ENCODE measurements around the gene LAGE3.
A peak's percentile ranks its signal among the peaks of the same experiment; 100 is the strongest.
"Not testable (repeated sequence)": the region's sequence is repeated elsewhere in the genome, so short reads cannot be mapped to it uniquely, and the experiment has no call there.

Gene LAGE3

GRCh38 chrX:154502098-154502497 lies 23.0 kb upstream of the LAGE3 start:
- DNase-seq (ENCODE audit: low read depth): no peak

- not testable (repeated sequence) for DNase-seq (ENCODE audit: low read depth)
These were observed 22.3 kb upstream of the LAGE3 start for GRCh38 chrX:154501423-154501822.

GRCh38 chrX:154496591-154497137 lies 17.6 kb upstream of the LAGE3 start:
- not testable (repeated sequence) for DNase-seq (ENCODE audit: low read depth)

- no peak for DNase-seq (ENCODE audit: low read depth)
These were observed 16.4 kb upstream of the LAGE3 start for GRCh38 chrX:154495472-154495922.

GRCh38 chrX:154494715-154495114 lies 15.6 kb upstream of the LAGE3 start:
- no peak for DNase-seq (ENCODE audit: low read depth)

- DNase-seq (ENCODE audit: low read depth): peak; percentile 93
These were observed 11.5 kb upstream of the LAGE3 start, which contains the start of gene SLC10A3 for GRCh38 chrX:154490414-154491083. TSS of gene SLC10A3 (minus strand) at chrX:154490629. CDS start at chrX:154488940, 1,689 bp downstream.

- DNase-seq (ENCODE audit: low read depth): peak; percentile 70
These were observed 10.9 kb upstream of the LAGE3 start for GRCh38 chrX:154490021-154490413.

GRCh38 chrX:154489182-154489581 lies 10.1 kb upstream of the LAGE3 start:
- DNase-seq (ENCODE audit: low read depth): no peak

- no peak for DNase-seq (ENCODE audit: low read depth)
These were observed 9.4 kb upstream of the LAGE3 start for GRCh38 chrX:154488336-154489075.

GRCh38 chrX:154487518-154488290 lies 8.6 kb upstream of the LAGE3 start:
- DNase-seq (ENCODE audit: low read depth): no peak

GRCh38 chrX:154486396-154487207 lies 7.5 kb upstream of the LAGE3 start, which contains the start of gene UBL4A:
TSS of gene UBL4A (minus strand) at chrX:154486615. CDS start at chrX:154486584, 31 bp downstream.
- peak; percentile 60 for DNase-seq (ENCODE audit: low read depth)

GRCh38 chrX:154486052-154486395 lies 6.9 kb upstream of the LAGE3 start:
- DNase-seq (ENCODE audit: low read depth): peak; percentile 24

- DNase-seq (ENCODE audit: low read depth): no peak
These were observed 6.3 kb upstream of the LAGE3 start for GRCh38 chrX:154485150-154486051.

GRCh38 chrX:154484255-154485149 lies 5.4 kb upstream of the LAGE3 start:
- peak; percentile 48 for DNase-seq (ENCODE audit: low read depth)

- no peak for DNase-seq (ENCODE audit: low read depth)
These were observed 4.2 kb upstream of the LAGE3 start for GRCh38 chrX:154483325-154483724.

GRCh38 chrX:154482786-154483185 lies 3.7 kb upstream of the LAGE3 start:
- no peak for DNase-seq (ENCODE audit: low read depth)

- DNase-seq (ENCODE audit: low read depth): no peak
These were observed 3.0 kb upstream of the LAGE3 start for GRCh38 chrX:154481911-154482601.

- no peak for DNase-seq (ENCODE audit: low read depth)
These were observed 2.1 kb upstream of the LAGE3 start for GRCh38 chrX:154481195-154481594.
